GM18861 (cell line): ENCODE data around the gene EGFR.

ENCODE experiments used
- ATAC-seq: cut with Tn5 transposase; IDR thresholded peaks from one replicate; pipeline ENCODE4 v1.9.1; 2021; ENCODE audit not compliant: unreplicated experiment

The EGFR gene

GRCh38 chr7:55142919-55143600 is 124.2 kb downstream of the EGFR start:
- no peak for ATAC-seq

DNA sequence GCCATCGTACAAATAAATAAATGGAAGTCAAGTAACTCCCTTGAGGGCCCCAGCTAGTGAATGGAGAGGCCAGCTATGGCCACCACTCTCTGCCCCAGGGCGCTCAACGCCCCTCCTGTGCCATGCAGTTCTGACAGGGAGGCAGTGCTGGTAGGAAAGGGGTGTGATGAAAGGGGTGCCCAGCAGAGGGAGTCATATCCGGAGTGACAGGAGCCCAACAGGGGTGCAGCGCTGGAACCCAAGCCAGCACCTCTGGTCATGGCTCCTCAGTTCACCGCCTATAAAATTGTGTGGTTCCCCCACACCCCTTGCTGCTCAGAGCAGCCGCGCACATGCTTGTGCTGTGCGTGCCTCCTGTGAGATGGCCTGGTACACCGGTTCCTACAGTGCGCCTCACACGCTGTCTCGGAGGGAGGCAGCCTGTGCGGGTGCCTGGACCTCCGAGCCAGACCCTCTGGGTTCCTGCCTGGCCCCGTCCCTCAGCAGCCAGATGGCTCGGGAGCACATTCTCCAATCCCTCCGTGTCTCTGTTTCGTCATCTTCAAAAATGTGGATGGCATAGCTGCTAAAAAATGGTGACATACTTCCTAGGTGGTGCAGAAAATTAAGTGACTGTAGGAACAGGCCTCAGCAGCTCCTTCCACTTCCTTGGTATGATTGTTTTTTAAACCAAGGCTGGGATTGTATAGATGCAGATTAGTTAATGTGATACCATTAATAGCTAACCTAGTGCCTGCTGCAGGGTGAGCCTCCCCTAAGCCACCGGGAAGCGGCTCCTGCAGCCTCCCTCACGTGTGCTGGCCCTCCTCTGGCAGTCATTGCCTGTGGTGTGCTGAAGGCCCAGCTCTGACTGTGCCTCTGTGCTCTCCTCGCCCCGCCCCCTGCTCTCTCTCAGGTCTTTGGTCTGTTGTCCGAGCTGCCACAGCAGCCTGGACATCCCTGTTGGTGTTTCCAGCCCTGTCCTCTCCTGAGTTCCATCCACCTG is 125.8 kb downstream of the EGFR start:
- ATAC-seq: no peak

- no peak for ATAC-seq
These were observed 126.8 kb downstream of the EGFR start for GRCh38 chr7:55145606-55146005.

- ATAC-seq: no peak
These were observed 128.3 kb downstream of the EGFR start for GRCh38 chr7:55147101-55147500.

DNA sequence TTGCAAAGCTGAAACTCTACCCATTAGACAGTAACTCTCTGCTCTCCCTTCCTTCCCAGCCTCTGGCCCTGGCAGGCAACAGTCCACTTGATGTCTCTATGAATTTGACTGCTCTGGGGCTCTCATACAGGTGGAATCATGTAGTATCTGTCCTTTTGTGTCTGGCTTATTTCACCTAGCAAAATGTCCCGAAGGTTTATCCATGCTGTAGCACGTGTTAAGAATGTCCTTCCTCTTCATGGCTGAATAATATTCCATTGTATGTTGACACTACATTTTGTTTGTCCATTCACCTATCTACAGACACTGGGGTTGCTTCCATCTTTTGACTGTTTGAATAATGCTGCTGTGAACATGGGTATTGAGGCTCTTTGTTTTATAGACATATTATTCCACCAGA is 128.9 kb downstream of the EGFR start:
- no peak for ATAC-seq

GRCh38 chr7:55148571-55148970 is 129.8 kb downstream of the EGFR start:
- no peak for ATAC-seq

- no peak for ATAC-seq
These were observed 130.2 kb downstream of the EGFR start for GRCh38 chr7:55149001-55149400.

GRCh38 chr7:55150166-55150565 is 131.3 kb downstream of the EGFR start:
- ATAC-seq: no peak

GRCh38 chr7:55150709-55151451 is 132.1 kb downstream of the EGFR start:
- no peak for ATAC-seq

GRCh38 chr7:55152516-55152915 is 133.7 kb downstream of the EGFR start:
- ATAC-seq: peak; percentile 48

- ATAC-seq: no peak
These were observed 135.3 kb downstream of the EGFR start for GRCh38 chr7:55154096-55154495.

DNA sequence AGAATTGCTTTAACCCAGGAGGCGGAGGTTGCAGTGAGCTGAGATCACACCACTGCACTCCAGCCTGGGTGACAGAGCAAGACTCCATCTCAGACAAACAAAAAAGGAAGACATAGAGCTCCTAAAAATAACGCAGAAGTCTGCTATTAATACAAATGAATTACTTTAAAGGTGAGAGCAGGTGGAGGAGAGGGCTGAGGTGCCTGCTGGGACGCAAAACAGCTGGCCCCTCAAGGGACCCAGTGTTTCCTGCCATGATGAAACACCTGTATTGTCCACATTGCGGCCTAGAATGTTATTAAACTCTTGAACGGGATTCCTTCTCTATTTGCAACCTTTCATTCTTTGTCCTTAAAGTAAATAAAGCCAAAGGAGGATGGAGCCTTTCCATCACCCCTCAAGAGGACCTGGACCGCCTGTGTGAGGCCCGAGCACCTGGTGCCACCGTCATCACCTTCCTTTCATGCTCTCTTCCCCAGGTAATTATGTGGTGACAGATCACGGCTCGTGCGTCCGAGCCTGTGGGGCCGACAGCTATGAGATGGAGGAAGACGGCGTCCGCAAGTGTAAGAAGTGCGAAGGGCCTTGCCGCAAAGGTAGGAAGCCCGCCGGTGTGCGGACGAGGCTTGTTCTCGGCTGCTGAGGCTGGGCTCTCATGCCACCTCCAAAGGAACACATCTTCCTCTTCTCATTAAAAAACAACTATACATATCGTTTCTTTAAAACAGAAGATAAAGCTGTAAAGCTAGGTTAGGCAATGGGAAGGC is 136.7 kb downstream of the EGFR start:
- no peak for ATAC-seq

GRCh38 chr7:55156919-55157763 is 138.3 kb downstream of the EGFR start:
- no peak for ATAC-seq

GRCh38 chr7:55157764-55158105 is 138.9 kb downstream of the EGFR start:
- no peak for ATAC-seq

- ATAC-seq: no peak
These were observed 139.9 kb downstream of the EGFR start for GRCh38 chr7:55158541-55159382.

GRCh38 chr7:55160539-55160938 is 141.7 kb downstream of the EGFR start:
- no peak for ATAC-seq

- no peak for ATAC-seq
These were observed 142.4 kb downstream of the EGFR start for GRCh38 chr7:55161154-55161687.

GRCh38 chr7:55162476-55162875 is 143.7 kb downstream of the EGFR start:
- ATAC-seq: no peak

DNA sequence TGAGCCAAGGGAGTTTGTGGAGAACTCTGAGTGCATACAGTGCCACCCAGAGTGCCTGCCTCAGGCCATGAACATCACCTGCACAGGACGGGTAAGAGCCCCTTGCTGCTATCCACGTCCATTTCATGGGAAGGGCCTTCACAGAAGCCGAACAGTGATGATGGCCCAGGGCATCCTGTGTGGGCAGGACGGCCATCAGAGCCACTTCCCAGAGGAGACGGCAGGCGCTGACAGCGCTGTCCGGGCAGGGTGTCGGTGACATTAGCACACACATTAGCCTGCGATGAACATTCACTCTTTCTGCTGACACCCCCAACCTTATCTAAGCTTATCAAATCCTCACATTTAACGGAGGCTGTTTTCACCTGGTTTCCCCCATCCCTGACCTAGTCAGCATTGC is 144.9 kb downstream of the EGFR start:
- no peak for ATAC-seq
